ENCODE results near the gene SSRP1.
A peak's percentile ranks its signal among the peaks of the same experiment; 100 is the strongest.

The SSRP1 gene

GRCh38 chr11:57320067-57320718 is 15.5 kb downstream of the SSRP1 start:
- TF ChIP-seq YY1 (IDR thresholded peaks at IDR 0.05; ENCODE audit: insufficient read depth, insufficient read length) (no peak), SUZ12 (IDR thresholded peaks at IDR 0.05; ENCODE audit: extremely low read depth, insufficient read depth, insufficient read length) (no peak), ZNF274 (IDR thresholded peaks at IDR 0.05; ENCODE audit: low read depth, low read length) (no peak)
- Histone ChIP-seq H3K4me1 (ENCODE audit: insufficient read depth, insufficient read length) (peaks cover 15% of the 10 kb centered on the region), H3K4me3 (ENCODE audit: insufficient read length, low read depth) (no peak overlapping the region), H3K27me3 (ENCODE audit: insufficient read depth, insufficient read length) (no peaks in the 10 kb centered on the region), H3K9me3 (ENCODE audit: insufficient read depth, low read length) (no peaks in the 10 kb centered on the region), H3K9ac (ENCODE audit: insufficient read length, low read depth) (no peak overlapping the region), H3K36me3 (ENCODE audit: insufficient read depth, insufficient read length, low read length) (peaks cover 62% of the 10 kb centered on the region)
- DNase-seq (ENCODE audit: low read depth, low spot score): no peak

GRCh38 chr11:57318178-57318577 is 17.5 kb downstream of the SSRP1 start:
- H3K9me3 ChIP-seq (ENCODE audit: insufficient read depth, low read length): no peaks in the 10 kb centered on the region
- no peak overlapping the region for H3K4me3 ChIP-seq (ENCODE audit: insufficient read length, low read depth)
- no peak for DNase-seq (ENCODE audit: low read depth, low spot score)
- no peak overlapping the region for H3K9ac ChIP-seq (ENCODE audit: insufficient read length, low read depth)
- no peak for TF ChIP-seq YY1 (IDR thresholded peaks at IDR 0.05; ENCODE audit: insufficient read depth, insufficient read length)
- TF ChIP-seq SUZ12 (IDR thresholded peaks at IDR 0.05; ENCODE audit: extremely low read depth, insufficient read depth, insufficient read length): no peak
- TF ChIP-seq ZNF274 (IDR thresholded peaks at IDR 0.05; ENCODE audit: low read depth, low read length): no peak
- no peaks in the 10 kb centered on the region for H3K27me3 ChIP-seq (ENCODE audit: insufficient read depth, insufficient read length)
- peaks cover 82% of the 10 kb centered on the region for H3K36me3 ChIP-seq (ENCODE audit: insufficient read depth, insufficient read length, low read length)
- peaks cover 27% of the 10 kb centered on the region for H3K4me1 ChIP-seq (ENCODE audit: insufficient read depth, insufficient read length)

- H3K9me3 ChIP-seq (ENCODE audit: insufficient read depth, low read length): no peaks in the 10 kb centered on the region
- no peak overlapping the region for H3K4me3 ChIP-seq (ENCODE audit: insufficient read length, low read depth)
- no peak for DNase-seq (ENCODE audit: low read depth, low spot score)
- H3K9ac ChIP-seq (ENCODE audit: insufficient read length, low read depth): no peak overlapping the region
- TF ChIP-seq YY1 (IDR thresholded peaks at IDR 0.05; ENCODE audit: insufficient read depth, insufficient read length) (no peak), SUZ12 (IDR thresholded peaks at IDR 0.05; ENCODE audit: extremely low read depth, insufficient read depth, insufficient read length) (no peak), ZNF274 (IDR thresholded peaks at IDR 0.05; ENCODE audit: low read depth, low read length) (no peak)
- H3K27me3 ChIP-seq (ENCODE audit: insufficient read depth, insufficient read length): no peaks in the 10 kb centered on the region
- H3K36me3 ChIP-seq (ENCODE audit: insufficient read depth, insufficient read length, low read length): peaks cover 87% of the 10 kb centered on the region
- peaks cover 34% of the 10 kb centered on the region for H3K4me1 ChIP-seq (ENCODE audit: insufficient read depth, insufficient read length)
Observed at GRCh38 chr11:57316017-57316416, 19.7 kb downstream of the SSRP1 start.

- TF ChIP-seq SUZ12 (IDR thresholded peaks at IDR 0.05; ENCODE audit: extremely low read depth, insufficient read depth, insufficient read length) (no peak), ZNF274 (IDR thresholded peaks at IDR 0.05; ENCODE audit: low read depth, low read length) (no peak), YY1 (IDR thresholded peaks at IDR 0.05; ENCODE audit: insufficient read depth, insufficient read length) (no peak)
- H3K4me3 ChIP-seq (ENCODE audit: insufficient read length, low read depth): no peak overlapping the region
Observed at GRCh38 chr11:57315491-57315890, 20.2 kb downstream of the SSRP1 start.

GRCh38 chr11:57314221-57314973 is 21.3 kb downstream of the SSRP1 start:
- DNase-seq (ENCODE audit: low read depth, low spot score): no peak
- TF ChIP-seq YY1 (IDR thresholded peaks at IDR 0.05; ENCODE audit: insufficient read depth, insufficient read length) (no peak), SUZ12 (IDR thresholded peaks at IDR 0.05; ENCODE audit: extremely low read depth, insufficient read depth, insufficient read length) (no peak), ZNF274 (IDR thresholded peaks at IDR 0.05; ENCODE audit: low read depth, low read length) (no peak)
- H3K27me3 ChIP-seq (ENCODE audit: insufficient read depth, insufficient read length): no peaks in the 10 kb centered on the region
- no peak overlapping the region for H3K4me3 ChIP-seq (ENCODE audit: insufficient read length, low read depth)
- no peaks in the 10 kb centered on the region for H3K9me3 ChIP-seq (ENCODE audit: insufficient read depth, low read length)
- H3K36me3 ChIP-seq (ENCODE audit: insufficient read depth, insufficient read length, low read length): peaks cover 86% of the 10 kb centered on the region
- H3K4me1 ChIP-seq (ENCODE audit: insufficient read depth, insufficient read length): peaks cover 32% of the 10 kb centered on the region
- no peak overlapping the region for H3K9ac ChIP-seq (ENCODE audit: insufficient read length, low read depth)

More at GRCh38 chr11:57315491-57315890, 20.2 kb downstream of the SSRP1 start:
- no peaks in the 10 kb centered on the region for H3K9me3 ChIP-seq (ENCODE audit: insufficient read depth, low read length)
- DNase-seq (ENCODE audit: low read depth, low spot score): no peak
- no peak overlapping the region for H3K9ac ChIP-seq (ENCODE audit: insufficient read length, low read depth)
- peaks cover 84% of the 10 kb centered on the region for H3K36me3 ChIP-seq (ENCODE audit: insufficient read depth, insufficient read length, low read length)
- H3K4me1 ChIP-seq (ENCODE audit: insufficient read depth, insufficient read length): peaks cover 34% of the 10 kb centered on the region
- H3K27me3 ChIP-seq (ENCODE audit: insufficient read depth, insufficient read length): no peaks in the 10 kb centered on the region

GRCh38 chr11:57313788-57314135 is 21.9 kb downstream of the SSRP1 start:
- peaks cover 88% of the 10 kb centered on the region for H3K36me3 ChIP-seq (ENCODE audit: insufficient read depth, insufficient read length, low read length)
- no peaks in the 10 kb centered on the region for H3K27me3 ChIP-seq (ENCODE audit: insufficient read depth, insufficient read length)
- H3K9ac ChIP-seq (ENCODE audit: insufficient read length, low read depth): no peak overlapping the region
- TF ChIP-seq ZNF274 (IDR thresholded peaks at IDR 0.05; ENCODE audit: low read depth, low read length) (no peak), SUZ12 (IDR thresholded peaks at IDR 0.05; ENCODE audit: extremely low read depth, insufficient read depth, insufficient read length) (no peak), YY1 (IDR thresholded peaks at IDR 0.05; ENCODE audit: insufficient read depth, insufficient read length) (no peak)
- H3K4me3 ChIP-seq (ENCODE audit: insufficient read length, low read depth): no peak overlapping the region
- H3K4me1 ChIP-seq (ENCODE audit: insufficient read depth, insufficient read length): peaks cover 36% of the 10 kb centered on the region
- H3K9me3 ChIP-seq (ENCODE audit: insufficient read depth, low read length): no peaks in the 10 kb centered on the region
- DNase-seq (ENCODE audit: low read depth, low spot score): no peak

- Histone ChIP-seq H3K9me3 (ENCODE audit: insufficient read depth, low read length) (no peaks in the 10 kb centered on the region), H3K4me1 (ENCODE audit: insufficient read depth, insufficient read length) (peaks cover 33% of the 10 kb centered on the region), H3K27me3 (ENCODE audit: insufficient read depth, insufficient read length) (no peaks in the 10 kb centered on the region), H3K36me3 (ENCODE audit: insufficient read depth, insufficient read length, low read length) (peaks cover 89% of the 10 kb centered on the region), H3K9ac (ENCODE audit: insufficient read length, low read depth) (peak overlapping the region; percentile 58), H3K4me3 (ENCODE audit: insufficient read length, low read depth) (no peak overlapping the region)
- DNase-seq (ENCODE audit: low read depth, low spot score): no peak
- no peak for TF ChIP-seq SUZ12 (IDR thresholded peaks at IDR 0.05; ENCODE audit: extremely low read depth, insufficient read depth, insufficient read length)
- no peak for TF ChIP-seq YY1 (IDR thresholded peaks at IDR 0.05; ENCODE audit: insufficient read depth, insufficient read length)
- TF ChIP-seq ZNF274 (IDR thresholded peaks at IDR 0.05; ENCODE audit: low read depth, low read length): no peak
Observed at GRCh38 chr11:57313071-57313787, 22.5 kb downstream of the SSRP1 start.
